CD14-positive monocyte (primary cell): Measurements from ENCODE around the gene UNC45B. TPM values are rescaled to one million over a fixed set of nuclear protein-coding genes. Genes with fewer than 3 reads are reported as not detected.

Experiments used
- DNase-seq, 3 donors: peaks; one replicate each; pipeline ENCODE4 v3.0.0-alpha.2; 2011 to 2022
- H2AFZ ChIP-seq: 2 replicates; pipeline ENCODE4 v1.6.0; 2012; ENCODE audit warnings: mild to moderate bottlenecking, low read depth, low read length, inconsistent platforms; ENCODE audit not compliant: insufficient read depth, poor library complexity, severe bottlenecking
- H3K27ac ChIP-seq, 2 donors: 1 replicate in 1 of 2; 2 replicates in 1 of 2; pipeline ENCODE4 v1.5.1; 2012 to 2013; ENCODE audit warnings: low read length in 2 of 2, control low read depth in 1 of 2, inconsistent platforms in 1 of 2, low read depth in 1 of 2, mild to moderate bottlenecking in 1 of 2
- H3K27me3 ChIP-seq, 2 donors: one replicate each; pipeline versions ENCODE4 v1.6.0 to v1.6.1; 2011 to 2013; ENCODE audit warnings: low read length in 2 of 2; ENCODE audit not compliant: control insufficient read depth in 2 of 2, insufficient read depth in 2 of 2
- H3K36me3 ChIP-seq, 2 donors: replicated peaks in 1 of 2; 1 replicate in 1 of 2; 2 replicates in 1 of 2; pipeline versions ENCODE4 v1.5.1 to v1.6.1; 2012 to 2013; ENCODE audit warnings: low read length in 2 of 2, control low read depth in 1 of 2, inconsistent platforms in 1 of 2, mild to moderate bottlenecking in 1 of 2; ENCODE audit not compliant: insufficient read depth in 2 of 2, control insufficient read depth in 1 of 2
- H3K4me1 ChIP-seq, 2 donors: 1 replicate in 1 of 2; 2 replicates in 1 of 2; pipeline versions ENCODE4 v1.5.1 to v1.6.1; 2012 to 2013; ENCODE audit warnings: low read length in 2 of 2, control low read depth in 1 of 2, inconsistent platforms in 1 of 2, mild to moderate bottlenecking in 1 of 2, moderate library complexity in 1 of 2; ENCODE audit not compliant: insufficient read depth in 2 of 2, control insufficient read depth in 1 of 2
- H3K4me2 ChIP-seq: replicated peaks from 2 replicates; pipeline ENCODE3; 2012; ENCODE audit warnings: low read length, moderate library complexity, mild to moderate bottlenecking; ENCODE audit not compliant: poor library complexity, severe bottlenecking; ENCODE audit errors: extremely low read depth
- H3K4me3 ChIP-seq, 3 experiments: fragments of 200-600 bp in 1 of 3; sonication (generic) in 1 of 3; replicated peaks in 1 of 3; 1 replicate in 2 of 3; 2 replicates in 1 of 3; pipeline ENCODE4 v1.5.1; 2011 to 2013; ENCODE audit warnings: low read length in 3 of 3, mild to moderate bottlenecking in 3 of 3, control low read depth in 2 of 3, low read depth in 2 of 3, inconsistent platforms in 1 of 3, moderate library complexity in 1 of 3
- H3K79me2 ChIP-seq: 2 replicates; pipeline ENCODE4 v1.6.0; 2012; ENCODE audit warnings: mild to moderate bottlenecking, control low read depth, inconsistent platforms, low read length, moderate library complexity; ENCODE audit not compliant: insufficient read depth
- H3K9ac ChIP-seq: 2 replicates; pipeline ENCODE4 v1.6.0; 2017; ENCODE audit warnings: low read length, mild to moderate bottlenecking; ENCODE audit not compliant: insufficient read depth, poor library complexity, severe bottlenecking
- H3K9me3 ChIP-seq, 2 donors: replicated peaks in 1 of 2; 1 replicate in 1 of 2; 2 replicates in 1 of 2; pipeline versions ENCODE4 v1.5.1 to v1.6.1; 2012 to 2013; ENCODE audit warnings: low read length in 2 of 2, control low read depth in 1 of 2; ENCODE audit not compliant: control insufficient read depth in 1 of 2, insufficient read depth in 1 of 2
- H4K20me1 ChIP-seq: 2 replicates; pipeline ENCODE4 v1.6.0; 2012; ENCODE audit warnings: mild to moderate bottlenecking, low read length, control low read depth, moderate library complexity; ENCODE audit not compliant: insufficient read depth
- H3K27ac Mint-ChIP-seq, 7 donors: one replicate each; pipeline ENCODE4 v1.8.0; 2020; ENCODE audit warnings: mild to moderate bottlenecking in 7 of 7, mixed read lengths in 7 of 7, moderate library complexity in 6 of 7, inconsistent platforms in 2 of 7
- H3K27me3 Mint-ChIP-seq, 3 donors: one replicate each; pipeline ENCODE4 v1.8.0; 2021 to 2022; ENCODE audit warnings: low read depth in 3 of 3, mild to moderate bottlenecking in 3 of 3, mixed read lengths in 3 of 3, moderate library complexity in 3 of 3, inconsistent platforms in 1 of 3
- H3K36me3 Mint-ChIP-seq, 2 donors: one replicate each; pipeline ENCODE4 v1.8.0; 2020; ENCODE audit warnings: mixed read lengths in 2 of 2, inconsistent platforms in 1 of 2, mild to moderate bottlenecking in 1 of 2
- H3K4me1 Mint-ChIP-seq: one replicate; pipeline ENCODE4 v1.8.0; 2020; ENCODE audit warnings: mild to moderate bottlenecking, mixed read lengths
- H3K4me3 Mint-ChIP-seq, 2 donors: one replicate each; pipeline ENCODE4 v1.8.0; 2020; ENCODE audit warnings: mild to moderate bottlenecking in 2 of 2, mixed read lengths in 2 of 2, moderate library complexity in 1 of 2
- H3K9me3 Mint-ChIP-seq, 7 donors: one replicate each; pipeline ENCODE4 v1.8.0; 2020 to 2022; ENCODE audit warnings: mixed read lengths in 7 of 7, mild to moderate bottlenecking in 6 of 7, moderate library complexity in 6 of 7, inconsistent platforms in 2 of 7
- WGBS: methylation state at CpG from one replicate; pipeline ENCODE4 v1.1.5; 2013; ENCODE audit warnings: missing lambda C conversion rate; ENCODE audit not compliant: insufficient coverage; 5-methylcytosine and 5-hydroxymethylcytosine counted together
- intact Hi-C, 2 donors: fragments of 100-400 bp; cut with micrococcal nuclease; formaldehyde crosslinking; loops; one replicate each; pipeline versions ENCODE4 v1.15.0 to v1.15.1; 2023
- polyA plus RNA-seq, 3 donors: library from polyadenylated mRNA; depleted of rRNA in 1 of 3; unstranded in 2 of 3; stranded (reverse) in 1 of 3; fragments of 300-500 nt in 2 of 3; fragments of >200 nt in 1 of 3; fragmentation: Illumina TruSeq in 2 of 3; gene quantifications; 1 replicate in 2 of 3; 2 replicates in 1 of 3; pipeline ENCODE4 v1.2.3, GENCODE V29; 2012 to 2021
- TF ChIP-seq, protein P1 (sequence below): fragments of 200-600 bp; IDR thresholded peaks from one replicate; pipeline ENCODE4 v1.8.0; 2022; ENCODE audit warnings: antibody characterized with exemption, mild to moderate bottlenecking

UNC45B gene
- polyA plus RNA-seq, 3 donors = not detected

DNA sequence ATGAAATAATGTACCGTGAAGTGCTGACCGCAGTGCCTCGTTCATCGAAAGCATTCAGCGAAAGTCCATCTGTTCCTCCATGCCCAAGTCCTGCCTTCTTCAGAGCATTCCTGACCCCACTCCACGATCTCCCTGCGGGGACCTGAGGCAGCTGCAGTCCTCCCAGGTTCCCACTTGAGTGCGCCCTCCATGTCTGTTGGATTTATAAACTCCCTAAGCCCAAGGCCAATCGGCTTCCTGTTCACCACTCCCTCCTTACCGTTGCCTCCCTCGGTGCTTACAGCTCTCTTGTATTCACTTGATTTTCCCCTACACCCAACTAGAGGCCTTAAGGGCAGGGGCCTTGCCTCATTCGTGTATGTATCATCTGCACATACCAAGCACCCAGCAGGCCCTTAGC lies 30.8 kb upstream of the UNC45B start:
- H3K4me3 Mint-ChIP-seq = no peak overlapping the region
- intact Hi-C loops = loop anchor here in 1 of 2 donors (5.0 to 10.0 kb wide), 3 partner anchors 120 to 692 kb away; no protein-coding TSS in a partner anchor

DNA sequence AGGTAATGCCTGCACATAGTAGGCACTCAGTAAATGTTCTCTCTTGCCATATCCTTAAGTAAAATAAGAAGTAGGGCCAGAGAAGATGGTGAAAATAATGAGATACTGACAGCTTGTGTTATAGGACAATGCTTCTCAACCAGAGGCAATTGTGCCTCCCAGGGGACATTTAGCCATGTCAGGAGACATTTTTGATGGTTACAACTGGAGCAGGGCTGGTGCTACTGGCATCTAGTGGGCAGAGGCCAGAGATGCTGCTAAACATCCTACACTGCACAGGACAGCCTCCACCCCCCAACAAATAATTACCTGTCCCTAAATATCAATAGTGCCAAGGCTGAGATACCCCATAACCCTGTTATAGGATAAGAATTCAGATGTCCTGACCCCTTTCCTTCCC lies 29.6 kb upstream of the UNC45B start:
- H3K9ac ChIP-seq = no peak overlapping the region
- intact Hi-C loops = loop anchor here (2.0 to 10.0 kb wide), 5 partner anchors 121 to 693 kb away; no protein-coding TSS in a partner anchor
- H3K4me2 ChIP-seq = peak overlapping the region; percentile 95
- TF ChIP-seq, protein P1, sequence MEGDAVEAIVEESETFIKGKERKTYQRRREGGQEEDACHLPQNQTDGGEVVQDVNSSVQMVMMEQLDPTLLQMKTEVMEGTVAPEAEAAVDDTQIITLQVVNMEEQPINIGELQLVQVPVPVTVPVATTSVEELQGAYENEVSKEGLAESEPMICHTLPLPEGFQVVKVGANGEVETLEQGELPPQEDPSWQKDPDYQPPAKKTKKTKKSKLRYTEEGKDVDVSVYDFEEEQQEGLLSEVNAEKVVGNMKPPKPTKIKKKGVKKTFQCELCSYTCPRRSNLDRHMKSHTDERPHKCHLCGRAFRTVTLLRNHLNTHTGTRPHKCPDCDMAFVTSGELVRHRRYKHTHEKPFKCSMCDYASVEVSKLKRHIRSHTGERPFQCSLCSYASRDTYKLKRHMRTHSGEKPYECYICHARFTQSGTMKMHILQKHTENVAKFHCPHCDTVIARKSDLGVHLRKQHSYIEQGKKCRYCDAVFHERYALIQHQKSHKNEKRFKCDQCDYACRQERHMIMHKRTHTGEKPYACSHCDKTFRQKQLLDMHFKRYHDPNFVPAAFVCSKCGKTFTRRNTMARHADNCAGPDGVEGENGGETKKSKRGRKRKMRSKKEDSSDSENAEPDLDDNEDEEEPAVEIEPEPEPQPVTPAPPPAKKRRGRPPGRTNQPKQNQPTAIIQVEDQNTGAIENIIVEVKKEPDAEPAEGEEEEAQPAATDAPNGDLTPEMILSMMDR = peak; percentile 14
- H3K27me3 ChIP-seq = no peaks in the 10 kb centered on the region
- H4K20me1 ChIP-seq = no peaks in the 10 kb centered on the region
- H3K36me3 ChIP-seq = peaks cover 3 to 8% of the 10 kb centered on the region in 2 donors
- H3K9me3 ChIP-seq = no peaks in the 10 kb centered on the region
- no peak overlapping the region for H2AFZ ChIP-seq
- H3K79me2 ChIP-seq = peaks cover 49% of the 10 kb centered on the region
- peaks cover 0 to 3% (median 0%) of the 10 kb centered on the region in 7 donors for H3K9me3 Mint-ChIP-seq
- H3K36me3 Mint-ChIP-seq = peaks cover 14 to 18% of the 10 kb centered on the region in 2 donors
- H3K27ac ChIP-seq = no peak overlapping the region
- H3K4me3 Mint-ChIP-seq = peak overlapping the region in 1 of 2 donors; percentile 90
- no peak overlapping the region for H3K4me3 ChIP-seq
- no peak for DNase-seq
- no peak overlapping the region for H3K27ac Mint-ChIP-seq
- H3K27me3 Mint-ChIP-seq = peaks cover 0 to 5% (median 4%) of the 10 kb centered on the region in 3 donors
- peaks cover 16 to 21% of the 10 kb centered on the region in 2 donors for H3K4me1 ChIP-seq
- H3K4me1 Mint-ChIP-seq = peaks cover 35% of the 10 kb centered on the region

More for the DNA sequence above, 30.8 kb upstream of the UNC45B start:
- no peaks in the 10 kb centered on the region for H4K20me1 ChIP-seq
- H3K9me3 ChIP-seq = no peaks in the 10 kb centered on the region
- DNase-seq = no peak
- H3K36me3 ChIP-seq = peaks cover 3 to 8% of the 10 kb centered on the region in 2 donors
- no peaks in the 10 kb centered on the region for H3K27me3 ChIP-seq
- H3K79me2 ChIP-seq = peaks cover 49% of the 10 kb centered on the region
- H3K4me1 ChIP-seq = peaks cover 16 to 21% of the 10 kb centered on the region in 2 donors
- H3K4me2 ChIP-seq = no peak overlapping the region
- TF ChIP-seq, protein P1 = no peak
- Mint-ChIP-seq H3K27me3 (peaks cover 0 to 3% (median 3%) of the 10 kb centered on the region in 3 donors), H3K9me3 (peaks cover 0 to 2% (median 0%) of the 10 kb centered on the region in 7 donors), H3K36me3 (peaks cover 21 to 23% of the 10 kb centered on the region in 2 donors), H3K27ac (peak overlapping the region in 1 of 7 donors; percentile 64), H3K4me1 (peaks cover 35% of the 10 kb centered on the region)
- no peak overlapping the region for H3K4me3 ChIP-seq
- H2AFZ ChIP-seq = no peak overlapping the region
- WGBS = 90% methylated on average over 6 of the region's 12 CpGs
- no peak overlapping the region for H3K27ac ChIP-seq
- no peak overlapping the region for H3K9ac ChIP-seq
